Peyer's patch (tissue), 4 donors: ENCODE results near the gene SDHB.

ENCODE experiments used
- CTCF ChIP-seq, 6 experiments: fragments of 450-650 bp in 4 of 6; fragments of 200-600 bp in 2 of 6; sonication (generic) in 1 of 6; IDR thresholded peaks; one replicate each; pipeline ENCODE4 v1.5.1; 2017 to 2019; ENCODE audit warnings: antibody characterized with exemption in 6 of 6, mild to moderate bottlenecking in 3 of 6, moderate library complexity in 1 of 6
- POLR2A ChIP-seq, 2 donors: fragments of 450-650 bp; IDR thresholded peaks; one replicate each; pipeline ENCODE4 v1.5.1; 2017; ENCODE audit warnings: antibody characterized with exemption in 2 of 2, mild to moderate bottlenecking in 2 of 2, moderate library complexity in 2 of 2

GRCh38 chr1:17052038-17052437, 1.8 kb downstream of the SDHB start:
- TF ChIP-seq POLR2A (IDR thresholded peaks at IDR 0.05): no peak
- TF ChIP-seq CTCF (IDR thresholded peaks at IDR 0.05): no peak
